HCT116 (cell line): ENCODE results near the gene CDC14A. TPM values are rescaled to one million over a fixed set of nuclear protein-coding genes. Genes with fewer than 3 reads are reported as not detected.

Source experiments
- ATAC-seq: fragments of 200-7000 bp; cut with Tn5 transposase; 2 replicates; pipeline ENCODE4 v1.9.1; 2020; ENCODE audit warnings: mild to moderate bottlenecking, moderate library complexity
- BruUV-seq: library from RNA; stranded (reverse); fragments of 400-500 nt; replicated peaks from 2 replicates; lab custom pipeline; 2021; lab: Mats Ljungman, UMichigan
- CTCF ChIA-PET: fragments of 300-600 bp; sonication (Branson Sonifier 250); formaldehyde crosslinking; loops from one replicate; lab custom pipeline; 2021; ENCODE audit warnings: antibody characterized with exemption; lab: Charles Lee
- POLR2A ChIA-PET: fragments of 300-600, 350-600 bp; sonication (Branson Sonifier 250); formaldehyde crosslinking; loops from one replicate; lab custom pipeline; 2021; ENCODE audit warnings: antibody characterized with exemption; lab: Charles Lee
- RAD21 ChIA-PET, 2 experiments: fragments of 300-600 bp; sonication (Branson Sonifier 250); formaldehyde crosslinking; loops; one replicate each; lab custom pipeline; 2023; ENCODE audit warnings: low total read pairs in 2 of 2; ENCODE audit not compliant: uncharacterized antibody in 2 of 2, unreplicated experiment in 2 of 2, low non-redundant PET in 1 of 2; lab: Charles Lee
- DNase-seq: peaks from one replicate; pipeline ENCODE4 v3.0.0-alpha.2; 2010; ENCODE audit warnings: low read depth, low spot score
- H2AFZ ChIP-seq: fragments of 200-600 bp; shearing (Covaris generic), sonication (generic); 2 replicates; pipeline ENCODE4 v1.6.1; 2017; ENCODE audit warnings: low read depth, mixed run types, mixed read lengths, antibody characterized with exemption, low read length; ENCODE audit not compliant: poor library complexity, severe bottlenecking
- H3K27ac ChIP-seq: 2 replicates; pipeline ENCODE4 v1.5.1; 2012; ENCODE audit warnings: low read depth, low read length
- H3K27me3 ChIP-seq: fragments of 200-600 bp; sonication (generic); 2 replicates; pipeline ENCODE4 v1.6.1; 2016; ENCODE audit warnings: mixed run types, low read length, mixed read lengths; ENCODE audit not compliant: insufficient read depth
- H3K36me3 ChIP-seq, 2 experiments: fragments of 200-500 bp in 1 of 2; fragments of 200-600 bp in 1 of 2; sonication (Bioruptor generic) in 1 of 2; sonication (generic) in 1 of 2; 2 replicates each; pipeline versions ENCODE4 v1.5.1 to v1.6.1; 2014 to 2016; ENCODE audit warnings: low read length in 2 of 2, inconsistent platforms in 1 of 2, mixed read lengths in 1 of 2, mixed run types in 1 of 2; ENCODE audit not compliant: insufficient read depth in 2 of 2, control insufficient read depth in 1 of 2
- H3K4me1 ChIP-seq, 2 experiments: fragments of 200-600 bp in 1 of 2; sonication (generic) in 1 of 2; 2 replicates each; pipeline versions ENCODE4 v1.5.1 to v1.6.1; 2012 to 2017; ENCODE audit warnings: low read length in 2 of 2, inconsistent platforms in 1 of 2, mild to moderate bottlenecking in 1 of 2, mixed read lengths in 1 of 2, mixed run types in 1 of 2, moderate library complexity in 1 of 2; ENCODE audit not compliant: insufficient read depth in 2 of 2, control insufficient read depth in 1 of 2
- H3K4me2 ChIP-seq: fragments of 200-600 bp; sonication (generic); 2 replicates; pipeline ENCODE4 v1.6.1; 2017; ENCODE audit warnings: mixed run types, low read length, mixed read lengths
- H3K4me3 ChIP-seq, 2 experiments: fragments of 200-600 bp in 1 of 2; sonication (generic) in 1 of 2; replicated peaks in 1 of 2; 2 replicates each; pipeline ENCODE4 v1.5.1; 2011 to 2016; ENCODE audit warnings: low read length in 2 of 2, control low read depth in 1 of 2, low read depth in 1 of 2, mild to moderate bottlenecking in 1 of 2, mixed read lengths in 1 of 2, mixed run types in 1 of 2
- H3K79me2 ChIP-seq: fragments of 200-600 bp; sonication (generic); 2 replicates; pipeline ENCODE4 v1.6.1; 2017; ENCODE audit warnings: mild to moderate bottlenecking, mixed run types, low read length, moderate library complexity, mixed read lengths; ENCODE audit not compliant: insufficient read depth
- H3K9ac ChIP-seq: fragments of 200-600 bp; sonication (generic); 2 replicates; pipeline ENCODE4 v1.6.1; 2016; ENCODE audit warnings: low read length, mixed read lengths
- H3K9me2 ChIP-seq: fragments of 200-600 bp; sonication (generic), shearing (Covaris generic); 2 replicates; pipeline ENCODE4 v1.6.1; 2017; ENCODE audit warnings: mixed run types, mild to moderate bottlenecking, moderate library complexity; ENCODE audit not compliant: insufficient read depth
- H3K9me3 ChIP-seq, 2 experiments: fragments of 200-500 bp in 1 of 2; fragments of 200-600 bp in 1 of 2; sonication (Bioruptor generic) in 1 of 2; sonication (generic) in 1 of 2; 2 replicates each; pipeline ENCODE4 v1.6.1; 2014 to 2017; ENCODE audit warnings: low read length in 2 of 2, mixed read lengths in 2 of 2, inconsistent platforms in 1 of 2, low read depth in 1 of 2, mild to moderate bottlenecking in 1 of 2, mixed run types in 1 of 2, moderate library complexity in 1 of 2; ENCODE audit not compliant: control insufficient read depth in 1 of 2, insufficient read depth in 1 of 2
- H4K20me1 ChIP-seq: fragments of 200-600 bp; sonication (generic), shearing (Covaris generic); 2 replicates; pipeline ENCODE4 v1.6.1; 2017; ENCODE audit warnings: mixed run types, mild to moderate bottlenecking, moderate library complexity; ENCODE audit not compliant: insufficient read depth
- CBX3 ChIP-seq: IDR thresholded peaks from 2 replicates; pipeline ENCODE4 v1.6.1; 2012; ENCODE audit warnings: low read depth
- EGR1 ChIP-seq: IDR thresholded peaks from 2 replicates; pipeline ENCODE4 v1.6.1; 2012; ENCODE audit warnings: low read depth
- JUND ChIP-seq: IDR thresholded peaks from 2 replicates; pipeline ENCODE4 v1.6.1; 2012
- POLR2A ChIP-seq: IDR thresholded peaks from 2 replicates; pipeline ENCODE4 v1.7.0; 2011; ENCODE audit warnings: borderline replicate concordance; ENCODE audit not compliant: insufficient read depth, insufficient read length; ENCODE audit errors: extremely low read depth
- RAD21 ChIP-seq: IDR thresholded peaks from 2 replicates; pipeline ENCODE4 v1.6.1; 2012; ENCODE audit warnings: low read depth, mild to moderate bottlenecking
- SP1 ChIP-seq: IDR thresholded peaks from 2 replicates; pipeline ENCODE4 v1.6.1; 2012; ENCODE audit warnings: low read depth
- SRF ChIP-seq: IDR thresholded peaks from 2 replicates; pipeline ENCODE4 v1.6.1; 2012; ENCODE audit warnings: low read depth
- TCF7L2 ChIP-seq: IDR thresholded peaks from 2 replicates; pipeline ENCODE4 v1.7.0; 2011; ENCODE audit warnings: borderline replicate concordance, inconsistent platforms; ENCODE audit not compliant: insufficient read depth, insufficient read length; ENCODE audit errors: extremely low read depth
- ZFX ChIP-seq: fragments of 450-650 bp; IDR thresholded peaks from 2 replicates; pipeline ENCODE4 v1.6.1; 2017
- intact Hi-C: fragments of 100-400 bp; cut with micrococcal nuclease; formaldehyde crosslinking; loops from 2 replicates; pipeline ENCODE4 v1.10.0; 2022
- total RNA-seq: library from RNA; stranded (reverse); gene quantifications from one replicate; pipeline ENCODE4 v1.2.1, GENCODE V29; 2021; ENCODE audit not compliant: unreplicated experiment
- TF ChIP-seq, protein P1 (sequence below): IDR thresholded peaks from 2 replicates; pipeline ENCODE4 v1.6.1; 2011; ENCODE audit warnings: mild to moderate bottlenecking, low read length, moderate library complexity; ENCODE audit not compliant: insufficient replicate concordance; ENCODE audit errors: extremely low read depth
- TF ChIP-seq, protein P2 (sequence below): IDR thresholded peaks from 2 replicates; pipeline ENCODE4 v1.6.1; 2012; ENCODE audit warnings: low read depth

The CDC14A gene
- total RNA-seq, 1 experiment from 2014 or later: 5.1 TPM

DNA sequence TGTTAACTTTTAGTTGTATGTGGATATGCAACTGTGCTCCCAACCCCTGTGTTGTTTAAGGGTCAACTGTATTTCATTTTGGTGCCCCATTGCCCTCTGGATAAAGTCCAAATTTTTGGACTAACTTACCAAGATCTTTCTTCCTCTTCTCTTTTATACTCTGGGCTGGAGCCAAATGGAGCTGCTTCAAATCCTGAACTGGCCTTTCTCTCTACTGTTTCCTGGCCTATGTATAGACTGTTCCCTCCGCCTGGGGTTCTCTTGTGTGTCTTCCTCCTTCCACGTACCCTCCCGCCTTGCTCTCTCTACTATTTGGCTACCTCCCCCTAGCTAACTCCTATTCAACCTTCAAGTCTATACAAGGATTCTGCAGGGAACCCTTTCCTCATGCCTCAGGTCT lies 8.4 kb upstream of the CDC14A start:
- Histone ChIP-seq H3K36me3 (no peaks in the 10 kb centered on the region), H3K9me2 (no peaks in the 10 kb centered on the region), H3K4me1 (peaks cover 0 to 7% of the 10 kb centered on the region in 2 experiments; a peak in 2 of 4 replicates), H3K27ac (no peak overlapping the region), H3K4me3 (no peak overlapping the region), H3K9ac (no peak overlapping the region), H3K27me3 (no peaks in the 10 kb centered on the region), H3K9me3 (no peaks in the 10 kb centered on the region), H3K79me2 (no peaks in the 10 kb centered on the region), H3K4me2 (no peak overlapping the region), H2AFZ (no peak overlapping the region), H4K20me1 (no peaks in the 10 kb centered on the region)
- BruUV-seq: no TSS peak
- ATAC-seq (no peak), DNase-seq (no peak)
- ChIA-PET RAD21 (no interaction called here), CTCF (no interaction called here), POLR2A (no interaction called here)
- no peak for TF ChIP-seq TCF7L2
- TF ChIP-seq JUND: no peak
- no peak for TF ChIP-seq ZFX
- TF ChIP-seq, protein P1, sequence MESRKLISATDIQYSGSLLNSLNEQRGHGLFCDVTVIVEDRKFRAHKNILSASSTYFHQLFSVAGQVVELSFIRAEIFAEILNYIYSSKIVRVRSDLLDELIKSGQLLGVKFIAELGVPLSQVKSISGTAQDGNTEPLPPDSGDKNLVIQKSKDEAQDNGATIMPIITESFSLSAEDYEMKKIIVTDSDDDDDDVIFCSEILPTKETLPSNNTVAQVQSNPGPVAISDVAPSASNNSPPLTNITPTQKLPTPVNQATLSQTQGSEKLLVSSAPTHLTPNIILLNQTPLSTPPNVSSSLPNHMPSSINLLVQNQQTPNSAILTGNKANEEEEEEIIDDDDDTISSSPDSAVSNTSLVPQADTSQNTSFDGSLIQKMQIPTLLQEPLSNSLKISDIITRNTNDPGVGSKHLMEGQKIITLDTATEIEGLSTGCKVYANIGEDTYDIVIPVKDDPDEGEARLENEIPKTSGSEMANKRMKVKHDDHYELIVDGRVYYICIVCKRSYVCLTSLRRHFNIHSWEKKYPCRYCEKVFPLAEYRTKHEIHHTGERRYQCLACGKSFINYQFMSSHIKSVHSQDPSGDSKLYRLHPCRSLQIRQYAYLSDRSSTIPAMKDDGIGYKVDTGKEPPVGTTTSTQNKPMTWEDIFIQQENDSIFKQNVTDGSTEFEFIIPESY: no peak
- TF ChIP-seq CBX3: no peak
- intact Hi-C loops: no loop called here

DNA sequence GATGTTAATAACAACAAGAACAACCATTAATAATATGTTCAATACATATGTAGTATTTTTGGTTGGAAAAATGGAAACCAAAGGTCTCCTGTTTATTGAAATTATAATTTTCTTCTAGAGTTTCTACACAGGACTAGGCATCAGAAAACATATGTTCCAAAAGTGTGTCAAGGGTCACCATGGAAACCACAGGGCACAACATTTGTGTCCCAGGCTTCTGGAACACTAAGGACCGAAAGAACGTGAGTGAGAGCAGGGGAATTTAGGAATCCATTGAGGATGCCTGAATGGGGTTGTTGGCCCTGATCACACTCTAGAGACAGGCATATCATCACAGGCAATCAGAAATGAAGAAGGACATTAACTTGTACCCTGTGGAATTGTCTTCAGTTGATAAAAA lies 7.5 kb upstream of the CDC14A start:
- Histone ChIP-seq H3K36me3 (no peaks in the 10 kb centered on the region), H3K27ac (no peak overlapping the region), H3K4me2 (no peak overlapping the region), H3K9ac (no peak overlapping the region), H3K9me3 (no peaks in the 10 kb centered on the region), H3K79me2 (no peaks in the 10 kb centered on the region), H3K9me2 (no peaks in the 10 kb centered on the region), H3K4me3 (no peak overlapping the region), H4K20me1 (no peaks in the 10 kb centered on the region), H3K4me1 (peaks cover 0 to 7% of the 10 kb centered on the region in 2 experiments; a peak in 2 of 4 replicates), H2AFZ (no peak overlapping the region), H3K27me3 (no peaks in the 10 kb centered on the region)
- DNase-seq: no peak
- ChIA-PET POLR2A (no interaction called here), RAD21 (no interaction called here), CTCF (no interaction called here)
- no peak for TF ChIP-seq EGR1
- TF ChIP-seq SP1: no peak
- TF ChIP-seq, protein P2, sequence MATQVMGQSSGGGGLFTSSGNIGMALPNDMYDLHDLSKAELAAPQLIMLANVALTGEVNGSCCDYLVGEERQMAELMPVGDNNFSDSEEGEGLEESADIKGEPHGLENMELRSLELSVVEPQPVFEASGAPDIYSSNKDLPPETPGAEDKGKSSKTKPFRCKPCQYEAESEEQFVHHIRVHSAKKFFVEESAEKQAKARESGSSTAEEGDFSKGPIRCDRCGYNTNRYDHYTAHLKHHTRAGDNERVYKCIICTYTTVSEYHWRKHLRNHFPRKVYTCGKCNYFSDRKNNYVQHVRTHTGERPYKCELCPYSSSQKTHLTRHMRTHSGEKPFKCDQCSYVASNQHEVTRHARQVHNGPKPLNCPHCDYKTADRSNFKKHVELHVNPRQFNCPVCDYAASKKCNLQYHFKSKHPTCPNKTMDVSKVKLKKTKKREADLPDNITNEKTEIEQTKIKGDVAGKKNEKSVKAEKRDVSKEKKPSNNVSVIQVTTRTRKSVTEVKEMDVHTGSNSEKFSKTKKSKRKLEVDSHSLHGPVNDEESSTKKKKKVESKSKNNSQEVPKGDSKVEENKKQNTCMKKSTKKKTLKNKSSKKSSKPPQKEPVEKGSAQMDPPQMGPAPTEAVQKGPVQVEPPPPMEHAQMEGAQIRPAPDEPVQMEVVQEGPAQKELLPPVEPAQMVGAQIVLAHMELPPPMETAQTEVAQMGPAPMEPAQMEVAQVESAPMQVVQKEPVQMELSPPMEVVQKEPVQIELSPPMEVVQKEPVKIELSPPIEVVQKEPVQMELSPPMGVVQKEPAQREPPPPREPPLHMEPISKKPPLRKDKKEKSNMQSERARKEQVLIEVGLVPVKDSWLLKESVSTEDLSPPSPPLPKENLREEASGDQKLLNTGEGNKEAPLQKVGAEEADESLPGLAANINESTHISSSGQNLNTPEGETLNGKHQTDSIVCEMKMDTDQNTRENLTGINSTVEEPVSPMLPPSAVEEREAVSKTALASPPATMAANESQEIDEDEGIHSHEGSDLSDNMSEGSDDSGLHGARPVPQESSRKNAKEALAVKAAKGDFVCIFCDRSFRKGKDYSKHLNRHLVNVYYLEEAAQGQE: no peak
- TF ChIP-seq CBX3: no peak
- no peak for TF ChIP-seq SRF
- TF ChIP-seq POLR2A: no peak
- no peak for TF ChIP-seq RAD21
- intact Hi-C loops: no loop called here
- no TSS peak for BruUV-seq
- ATAC-seq: no peak
